H1 (cell line): Measurements from ENCODE around the gene VIPR1. TPM values are rescaled to one million over a fixed set of nuclear protein-coding genes. Genes with fewer than 3 reads are reported as not detected.

Experiments
- CTCF ChIA-PET: fragments of 300-600 bp; sonication (Branson Sonifier 250); formaldehyde crosslinking; loops from one replicate; lab custom pipeline; 2021; ENCODE audit not compliant: partially characterized antibody; lab: Charles Lee
- POLR2A ChIA-PET: fragments of 300-600 bp; sonication (Branson Sonifier 250); formaldehyde crosslinking; loops from one replicate; lab custom pipeline; 2021; ENCODE audit warnings: inconsistent platforms; ENCODE audit not compliant: partially characterized antibody; lab: Charles Lee
- DNase-seq, 2 experiments: peaks; one replicate each; pipeline versions ENCODE4 v3.0.0 to v3.0.0-alpha.2; 2010 to 2022; ENCODE audit warnings: low spot score in 2 of 2, low read depth in 1 of 2, mixed read lengths in 1 of 2
- FAIRE-seq: peaks from 2 replicates; lab custom pipeline; 2011; peaks lifted over from hg19 to GRCh38; lab: Jason Lieb, UNC
- H2AFZ ChIP-seq: 2 replicates; pipeline ENCODE4 v1.8.1; 2012; ENCODE audit warnings: low read length, inconsistent platforms
- H2AK5ac ChIP-seq: 2 replicates; pipeline ENCODE4 v1.6.1; 2013; ENCODE audit warnings: low read depth, low read length
- H2BK120ac ChIP-seq: replicated peaks from 2 replicates; pipeline ENCODE3; 2013; ENCODE audit warnings: low read depth, low read length, inconsistent platforms
- H2BK12ac ChIP-seq: 2 replicates; pipeline ENCODE4 v1.6.1; 2013; ENCODE audit warnings: low read depth, low read length
- H2BK15ac ChIP-seq: 2 replicates; pipeline ENCODE4 v1.6.1; 2013; ENCODE audit warnings: low read length
- H2BK20ac ChIP-seq: 2 replicates; pipeline ENCODE4 v1.6.1; 2013; ENCODE audit warnings: low read length
- H2BK5ac ChIP-seq: 2 replicates; pipeline ENCODE4 v1.6.1; 2013; ENCODE audit warnings: low read depth, low read length
- H3K14ac ChIP-seq: 2 replicates; pipeline ENCODE4 v1.6.1; 2013; ENCODE audit warnings: inconsistent platforms; ENCODE audit not compliant: insufficient read length
- H3K18ac ChIP-seq: 2 replicates; pipeline ENCODE4 v1.6.1; 2013; ENCODE audit warnings: low read length; ENCODE audit errors: extremely low read depth
- H3K23ac ChIP-seq: 2 replicates; pipeline ENCODE4 v1.6.1; 2013; ENCODE audit warnings: inconsistent platforms; ENCODE audit not compliant: insufficient read length
- H3K23me2 ChIP-seq: 2 replicates; pipeline ENCODE4 v1.6.1; 2013; ENCODE audit warnings: low read depth, low read length
- H3K27ac ChIP-seq: 2 replicates; pipeline ENCODE4 v1.6.1; 2011; ENCODE audit warnings: low read depth, low read length, inconsistent platforms
- H3K27me3 ChIP-seq, 4 experiments: replicated peaks in 1 of 4; 1 replicate in 1 of 4; 2 replicates in 3 of 4; pipeline versions ENCODE4 v1.6.1 to v1.8.1; 2011 to 2013; ENCODE audit warnings: low read length in 3 of 4, mild to moderate bottlenecking in 3 of 4, inconsistent platforms in 2 of 4, mixed read lengths in 2 of 4, moderate library complexity in 1 of 4; ENCODE audit not compliant: control insufficient read depth in 3 of 4, insufficient read depth in 3 of 4; ENCODE audit errors: extremely low read depth in 1 of 4
- H3K36me3 ChIP-seq, 4 experiments: 2 replicates each; pipeline versions ENCODE4 v1.6.1 to v1.8.1; 2011 to 2013; ENCODE audit warnings: mild to moderate bottlenecking in 4 of 4, low read length in 3 of 4, moderate library complexity in 2 of 4, control low read depth in 1 of 4, inconsistent platforms in 1 of 4; ENCODE audit not compliant: insufficient read depth in 4 of 4, control insufficient read depth in 2 of 4
- H3K4ac ChIP-seq: replicated peaks from 2 replicates; pipeline ENCODE3; 2013; ENCODE audit warnings: low read length, low read depth, mixed read lengths, inconsistent platforms; ENCODE audit not compliant: insufficient read length
- H3K4me1 ChIP-seq, 4 experiments: replicated peaks in 1 of 4; 1 replicate in 1 of 4; 2 replicates in 3 of 4; pipeline versions ENCODE4 v1.6.1 to v1.8.1; 2011 to 2013; ENCODE audit warnings: low read length in 3 of 4, inconsistent platforms in 2 of 4, mixed read lengths in 1 of 4; ENCODE audit not compliant: insufficient read depth in 4 of 4, control insufficient read depth in 3 of 4
- H3K4me2 ChIP-seq, 2 experiments: 2 replicates each; pipeline versions ENCODE4 v1.6.1 to v1.8.1; 2011 to 2013; ENCODE audit warnings: low read depth in 2 of 2, low read length in 2 of 2, control low read depth in 1 of 2, inconsistent platforms in 1 of 2, mild to moderate bottlenecking in 1 of 2; ENCODE audit not compliant: insufficient read depth in 1 of 2
- H3K4me3 ChIP-seq, 4 experiments: fragments of 200-600, 300-600 bp in 1 of 4; sonication (generic), shearing (Covaris generic), sonication (Bioruptor Twin) in 1 of 4; 2 replicates each; pipeline versions ENCODE4 v1.5.1 to v1.8.1; 2011 to 2016; ENCODE audit warnings: low read length in 4 of 4, low read depth in 3 of 4, control low read depth in 2 of 4, inconsistent platforms in 2 of 4, mild to moderate bottlenecking in 2 of 4, mixed read lengths in 1 of 4, moderate library complexity in 1 of 4; ENCODE audit not compliant: insufficient read depth in 2 of 4; ENCODE audit errors: extremely low read depth in 1 of 4
- H3K56ac ChIP-seq: replicated peaks from 2 replicates; pipeline ENCODE3; 2013; ENCODE audit warnings: low read depth, mild to moderate bottlenecking, mixed read lengths, low read length, inconsistent platforms; ENCODE audit not compliant: insufficient read length
- H3K79me1 ChIP-seq: 2 replicates; pipeline ENCODE4 v1.6.1; 2013; ENCODE audit warnings: low read depth, low read length, control low read depth
- H3K79me2 ChIP-seq, 2 experiments: 2 replicates each; pipeline versions ENCODE4 v1.6.1 to v1.8.1; 2012 to 2013; ENCODE audit warnings: low read length in 2 of 2, mild to moderate bottlenecking in 2 of 2, inconsistent platforms in 1 of 2; ENCODE audit not compliant: insufficient read depth in 2 of 2, control insufficient read depth in 1 of 2
- H3K9ac ChIP-seq, 4 experiments: replicated peaks in 1 of 4; 1 replicate in 1 of 4; 2 replicates in 3 of 4; pipeline versions ENCODE4 v1.6.1 to v1.8.1; 2011 to 2013; ENCODE audit warnings: low read depth in 3 of 4, low read length in 3 of 4, control low read depth in 2 of 4, mild to moderate bottlenecking in 2 of 4, moderate library complexity in 2 of 4, inconsistent platforms in 1 of 4; ENCODE audit errors: extremely low read depth in 1 of 4
- H3K9me3 ChIP-seq, 2 experiments: 2 replicates each; pipeline versions ENCODE4 v1.6.1 to v1.8.1; 2012 to 2013; ENCODE audit warnings: mild to moderate bottlenecking in 2 of 2, moderate library complexity in 2 of 2, control low read depth in 1 of 2, inconsistent platforms in 1 of 2, low read depth in 1 of 2, low read length in 1 of 2, mixed read lengths in 1 of 2; ENCODE audit not compliant: insufficient read depth in 2 of 2
- H4K20me1 ChIP-seq, 2 experiments: replicated peaks in 1 of 2; 2 replicates each; pipeline versions ENCODE3 to v1.8.1; 2011 to 2013; ENCODE audit warnings: inconsistent platforms in 2 of 2, low read length in 2 of 2, mild to moderate bottlenecking in 1 of 2; ENCODE audit not compliant: insufficient read depth in 2 of 2, control insufficient read depth in 1 of 2
- H4K5ac ChIP-seq: 2 replicates; pipeline ENCODE4 v1.6.1; 2013; ENCODE audit warnings: low read length, low read depth, mixed read lengths, inconsistent platforms; ENCODE audit not compliant: insufficient read length
- H4K8ac ChIP-seq: 2 replicates; pipeline ENCODE4 v1.8.0; 2013; ENCODE audit warnings: mild to moderate bottlenecking, moderate library complexity, low read length, inconsistent platforms; ENCODE audit not compliant: insufficient read depth; ENCODE audit errors: extremely low read depth
- H4K91ac ChIP-seq: replicated peaks from 2 replicates; pipeline ENCODE3; 2013; ENCODE audit warnings: low read length, mixed read lengths, inconsistent platforms; ENCODE audit not compliant: insufficient read length
- CREB1 ChIP-seq: IDR thresholded peaks from 2 replicates; pipeline ENCODE4 v1.6.1; 2012; ENCODE audit warnings: inconsistent platforms
- EP300 ChIP-seq, 2 experiments: IDR thresholded peaks; 1 replicate in 1 of 2; 2 replicates in 1 of 2; pipeline ENCODE4 v1.6.1; 2011 to 2012; ENCODE audit warnings: low read depth in 2 of 2, low read length in 2 of 2, mild to moderate bottlenecking in 2 of 2, borderline replicate concordance in 1 of 2, inconsistent platforms in 1 of 2, moderate library complexity in 1 of 2
- HDAC6 ChIP-seq: IDR thresholded peaks from one replicate; pipeline ENCODE4 v1.7.1; 2012; ENCODE audit warnings: low read depth, mild to moderate bottlenecking, inconsistent platforms, low read length, moderate library complexity
- KDM1A ChIP-seq: fragments of 200-600, 300-600 bp; sonication (generic); IDR thresholded peaks from 2 replicates; pipeline ENCODE4 v1.7.1; 2016; ENCODE audit warnings: mild to moderate bottlenecking, low read length, borderline replicate concordance
- PHF8 ChIP-seq: fragments of 200-600 bp; sonication (generic); conservative IDR thresholded peaks from 2 replicates; pipeline ENCODE4 v1.7.1; 2012; ENCODE audit warnings: low read depth, mild to moderate bottlenecking, inconsistent platforms, low read length, moderate library complexity
- WGBS, 2 experiments: shearing (Covaris generic) in 1 of 2; methylation state at CpG; one replicate each; pipeline versions ENCODE4 v1.1.6 to v1.1.7; 2013 to 2015; ENCODE audit warnings: low lambda C conversion rate in 2 of 2, mixed read lengths in 2 of 2, inconsistent platforms in 1 of 2, low coverage in 1 of 2, missing lambda C conversion rate in 1 of 2; ENCODE audit not compliant: insufficient replicate concordance in 2 of 2, insufficient coverage in 1 of 2, insufficient read length in 1 of 2; ENCODE audit errors: extremely low coverage in 1 of 2, missing lambda C conversion rate in 1 of 2; 5-methylcytosine and 5-hydroxymethylcytosine counted together
- polyA plus RNA-seq, 7 experiments: library from polyadenylated mRNA; depleted of rRNA in 3 of 7; stranded (reverse) in 5 of 7; unstranded in 2 of 7; fragments of >200 nt in 5 of 7; fragments of 200-250 nt in 2 of 7; gene quantifications; 1 replicate in 5 of 7; 2 replicates in 1 of 7; 4 replicates in 1 of 7; pipeline versions ENCODE4 v1.2.1 to v1.2.3, GENCODE V29; 2011 to 2013; ENCODE audit warnings: missing spikeins in 2 of 7, mixed read lengths in 2 of 7
- total RNA-seq: library from RNA; stranded (reverse); fragmentation: NEBNext Ultra II Directional; extraction: Animal tissue kit (Norgen Biotek cat#: 25700); gene quantifications from 2 replicates; pipeline ENCODE4 v1.2.1, GENCODE V29; 2021

Gene VIPR1
- total and polyA plus RNA-seq, 2 of the 8 experiments (the other 6 are each of a cell fraction or from before 2014, with no cell fraction given) = 7.8 to 10.1 TPM

DNA sequence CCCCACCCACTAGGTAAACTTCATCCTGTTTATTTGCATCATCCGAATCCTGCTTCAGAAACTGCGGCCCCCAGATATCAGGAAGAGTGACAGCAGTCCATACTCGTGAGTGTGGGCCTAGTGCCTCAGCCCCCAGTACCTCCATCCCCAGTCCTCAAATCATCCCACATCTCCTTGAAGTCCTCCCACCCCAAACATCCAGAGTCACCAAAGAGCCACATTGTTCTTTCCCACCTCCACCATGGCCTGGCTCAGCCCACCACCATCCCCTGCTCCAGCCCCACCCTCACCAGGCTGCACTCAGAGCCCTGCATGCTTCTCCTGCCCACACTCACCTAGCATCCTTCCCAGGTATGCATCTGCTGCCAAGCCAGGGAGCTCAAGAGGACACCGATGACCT is 29.8 kb downstream of the VIPR1 start:
- no peak overlapping the region for H2BK12ac ChIP-seq
- no peak overlapping the region for H3K18ac ChIP-seq
- H3K36me3 ChIP-seq = no peaks in the 10 kb centered on the region
- H3K27ac ChIP-seq = no peak overlapping the region
- no peak overlapping the region for H3K4me3 ChIP-seq
- H3K79me2 ChIP-seq = no peaks in the 10 kb centered on the region
- no peaks in the 10 kb centered on the region for H3K79me1 ChIP-seq
- H3K56ac ChIP-seq = no peak overlapping the region
- H3K23me2 ChIP-seq = peaks cover 6% of the 10 kb centered on the region; the same call in 1 of the 2 replicates
- H2BK5ac ChIP-seq = no peak overlapping the region
- no peaks in the 10 kb centered on the region for H3K9me3 ChIP-seq
- POLR2A ChIA-PET = interaction anchor here (1.5 kb wide), 1 partner anchor 31 kb away, joined by 3 read pairs; no protein-coding TSS in a partner anchor
- H3K4me1 ChIP-seq = peaks cover 3 to 18% (median 6%) of the 10 kb centered on the region in 4 experiments
- DNase-seq (no peak), FAIRE-seq (no peak)
- H3K4me2 ChIP-seq = no peak overlapping the region
- no peak overlapping the region for H3K14ac ChIP-seq
- no peak overlapping the region for H3K23ac ChIP-seq
- H4K8ac ChIP-seq = no peak overlapping the region
- peaks cover 0 to 3% of the 10 kb centered on the region in 2 experiments for H4K20me1 ChIP-seq
- H2AK5ac ChIP-seq = no peak overlapping the region
- no peak overlapping the region for H3K4ac ChIP-seq
- H2AFZ ChIP-seq = no peak overlapping the region
- WGBS, 2 experiments = 91% methylated on average over 4 of the region's 4 CpGs; no CpG with 5 or more reads in 1 of the 2 experiments
- H2BK15ac ChIP-seq = no peak overlapping the region
- no peak overlapping the region for H4K91ac ChIP-seq
- H3K27me3 ChIP-seq = no peaks in the 10 kb centered on the region
- no peak overlapping the region for H2BK20ac ChIP-seq
- CTCF ChIA-PET = interaction anchor here (7.5 to 23.9 kb wide), 3 partner anchors 14 to 31 kb away, joined by 43 to 458 read pairs (median 91); partner anchors contain the start of gene VIPR1
- H2BK120ac ChIP-seq = no peak overlapping the region
- H3K9ac ChIP-seq = no peak overlapping the region
- H4K5ac ChIP-seq = no peak overlapping the region
- TF ChIP-seq KDM1A (no peak), EP300 (IDR thresholded peaks at IDR 0.05; ENCODE audit: borderline replicate concordance in 1 of 2, low read depth in 2 of 2, low read length in 2 of 2) (no peak), CREB1 (no peak), HDAC6 (no peak), PHF8 (no peak)
